Astrocyte (in vitro differentiated cells and primary cell): ENCODE results near the gene KIF25. TPM values are rescaled to one million over a fixed set of nuclear protein-coding genes. Genes with fewer than 3 reads are reported as not detected.

Experiments used
- DNase-seq: peaks from one replicate; pipeline ENCODE4 v3.0.0-alpha.2; 2010; ENCODE audit warnings: low read depth
- FAIRE-seq: peaks from 2 replicates; lab custom pipeline; 2011; peaks lifted over from hg19 to GRCh38; lab: Jason Lieb, UNC
- H2AFZ ChIP-seq: 2 replicates; pipeline ENCODE4 v1.6.0; 2012; ENCODE audit warnings: low read depth, low read length, inconsistent platforms
- H3K27ac ChIP-seq: 2 replicates; pipeline ENCODE4 v1.5.1; 2011; ENCODE audit warnings: low read depth, low read length, inconsistent platforms
- H3K27me3 ChIP-seq: 2 replicates; pipeline ENCODE4 v1.6.0; 2011; ENCODE audit warnings: low read length, inconsistent platforms; ENCODE audit not compliant: insufficient read depth
- H3K36me3 ChIP-seq: 2 replicates; pipeline ENCODE4 v1.5.1; 2011; ENCODE audit warnings: low read length, inconsistent platforms; ENCODE audit not compliant: insufficient read depth
- H3K4me1 ChIP-seq: 2 replicates; pipeline ENCODE4 v1.5.1; 2011; ENCODE audit warnings: low read length, inconsistent platforms; ENCODE audit not compliant: insufficient read depth
- H3K4me2 ChIP-seq: 2 replicates; pipeline ENCODE4 v1.6.0; 2012; ENCODE audit warnings: low read length, inconsistent platforms
- H3K4me3 ChIP-seq: 2 replicates; pipeline ENCODE4 v1.5.1; 2011; ENCODE audit warnings: low read depth, mild to moderate bottlenecking, low read length, inconsistent platforms; ENCODE audit not compliant: insufficient read depth
- H3K79me2 ChIP-seq: 2 replicates; pipeline ENCODE4 v1.6.0; 2012; ENCODE audit warnings: mild to moderate bottlenecking, low read length, inconsistent platforms; ENCODE audit not compliant: insufficient read depth
- H3K9ac ChIP-seq: 2 replicates; pipeline ENCODE4 v1.6.0; 2012; ENCODE audit warnings: mild to moderate bottlenecking, low read length, inconsistent platforms
- H3K9me3 ChIP-seq: 2 replicates; pipeline ENCODE4 v1.5.1; 2012; ENCODE audit warnings: low read depth, mild to moderate bottlenecking, low read length, inconsistent platforms; ENCODE audit not compliant: insufficient read depth
- H4K20me1 ChIP-seq: 2 replicates; pipeline ENCODE4 v1.6.0; 2012; ENCODE audit warnings: low read length, inconsistent platforms; ENCODE audit not compliant: insufficient read depth
- H3K27ac Mint-ChIP-seq: one replicate; pipeline ENCODE4 v1.8.0; 2021; ENCODE audit warnings: mild to moderate bottlenecking, mixed read lengths; ENCODE audit not compliant: unreplicated experiment
- H3K27me3 Mint-ChIP-seq: one replicate; pipeline ENCODE4 v1.8.0; 2021; ENCODE audit warnings: low read depth, mixed read lengths; ENCODE audit not compliant: unreplicated experiment
- H3K36me3 Mint-ChIP-seq: one replicate; pipeline ENCODE4 v1.8.0; 2021; ENCODE audit warnings: low read depth, mixed read lengths; ENCODE audit not compliant: unreplicated experiment
- H3K4me1 Mint-ChIP-seq: one replicate; pipeline ENCODE4 v1.8.0; 2021; ENCODE audit warnings: low read depth, mixed read lengths; ENCODE audit not compliant: unreplicated experiment
- H3K4me3 Mint-ChIP-seq: one replicate; pipeline ENCODE4 v1.8.0; 2021; ENCODE audit warnings: mild to moderate bottlenecking, moderate library complexity, mixed read lengths; ENCODE audit not compliant: unreplicated experiment
- H3K9me3 Mint-ChIP-seq: one replicate; pipeline ENCODE4 v1.8.0; 2021; ENCODE audit warnings: mild to moderate bottlenecking, mixed read lengths; ENCODE audit not compliant: unreplicated experiment
- CTCF ChIP-seq: IDR thresholded peaks from 2 replicates; pipeline ENCODE4 v1.5.1; 2011; ENCODE audit warnings: low read depth, mild to moderate bottlenecking, inconsistent platforms, low read length, moderate library complexity; ENCODE audit not compliant: insufficient read depth
- EZH2 ChIP-seq: IDR thresholded peaks from 2 replicates; pipeline ENCODE4 v1.6.1; 2012; ENCODE audit warnings: mild to moderate bottlenecking, low read length, inconsistent platforms; ENCODE audit not compliant: insufficient read depth
- total RNA-seq: library from RNA; stranded (reverse); gene quantifications from 2 replicates; pipeline ENCODE4 v1.2.1, GENCODE V29; 2021

The KIF25 gene
- total RNA-seq, 1 donor from 2014 or later: not detected

GRCh38 chr6:168045706-168046620 lies 48.5 kb downstream of the KIF25 start:
- Mint-ChIP-seq H3K27me3 (peaks cover 7% of the 10 kb centered on the region), H3K4me3 (no peak overlapping the region), H3K27ac (no peak overlapping the region), H3K4me1 (no peaks in the 10 kb centered on the region), H3K36me3 (no peaks in the 10 kb centered on the region), H3K9me3 (peaks cover 12% of the 10 kb centered on the region)
- no peak for FAIRE-seq
- H3K4me2 ChIP-seq: no peak overlapping the region
- no peak overlapping the region for H3K9ac ChIP-seq
- no peak overlapping the region for H3K27ac ChIP-seq
- H4K20me1 ChIP-seq: no peaks in the 10 kb centered on the region
- no peaks in the 10 kb centered on the region for H3K27me3 ChIP-seq
- no peaks in the 10 kb centered on the region for H3K36me3 ChIP-seq
- no peak overlapping the region for H3K4me3 ChIP-seq
- no peaks in the 10 kb centered on the region for H3K4me1 ChIP-seq
- no peak for DNase-seq
- TF ChIP-seq CTCF (no peak), EZH2 (no peak)
- no peak overlapping the region for H2AFZ ChIP-seq
- no peaks in the 10 kb centered on the region for H3K79me2 ChIP-seq
- H3K9me3 ChIP-seq: peaks cover 2% of the 10 kb centered on the region

GRCh38 chr6:168046696-168047095 lies 49.2 kb downstream of the KIF25 start:
- FAIRE-seq (no peak), DNase-seq (no peak)
- no peak overlapping the region for H3K4me2 ChIP-seq
- H3K27ac Mint-ChIP-seq: no peak overlapping the region
- H3K4me3 Mint-ChIP-seq: no peak overlapping the region
- H3K4me1 ChIP-seq: no peaks in the 10 kb centered on the region
- TF ChIP-seq EZH2 (no peak), CTCF (no peak)
- peaks cover 5% of the 10 kb centered on the region for H3K9me3 Mint-ChIP-seq
- H3K4me1 Mint-ChIP-seq: no peaks in the 10 kb centered on the region
- no peaks in the 10 kb centered on the region for H4K20me1 ChIP-seq
- no peaks in the 10 kb centered on the region for H3K9me3 ChIP-seq
- H3K36me3 ChIP-seq: no peaks in the 10 kb centered on the region
- no peak overlapping the region for H3K9ac ChIP-seq
- no peaks in the 10 kb centered on the region for H3K36me3 Mint-ChIP-seq
- no peak overlapping the region for H3K27ac ChIP-seq
- H2AFZ ChIP-seq: no peak overlapping the region
- no peak overlapping the region for H3K4me3 ChIP-seq
- H3K79me2 ChIP-seq: no peaks in the 10 kb centered on the region
- peaks cover 7% of the 10 kb centered on the region for H3K27me3 Mint-ChIP-seq
- no peaks in the 10 kb centered on the region for H3K27me3 ChIP-seq
